GM18505 (cell line): ENCODE results near the gene NLRP10.

Experiments used
- ATAC-seq: cut with Tn5 transposase; IDR thresholded peaks from one replicate; pipeline ENCODE4 v1.9.1; 2021; ENCODE audit not compliant: unreplicated experiment
- POLR2A ChIP-seq: IDR thresholded peaks from 4 replicates; pipeline ENCODE4 v1.6.1; 2011; ENCODE audit warnings: borderline replicate concordance; ENCODE audit not compliant: insufficient read depth, insufficient read length; ENCODE audit errors: extremely low read depth

Gene NLRP10, protein sequence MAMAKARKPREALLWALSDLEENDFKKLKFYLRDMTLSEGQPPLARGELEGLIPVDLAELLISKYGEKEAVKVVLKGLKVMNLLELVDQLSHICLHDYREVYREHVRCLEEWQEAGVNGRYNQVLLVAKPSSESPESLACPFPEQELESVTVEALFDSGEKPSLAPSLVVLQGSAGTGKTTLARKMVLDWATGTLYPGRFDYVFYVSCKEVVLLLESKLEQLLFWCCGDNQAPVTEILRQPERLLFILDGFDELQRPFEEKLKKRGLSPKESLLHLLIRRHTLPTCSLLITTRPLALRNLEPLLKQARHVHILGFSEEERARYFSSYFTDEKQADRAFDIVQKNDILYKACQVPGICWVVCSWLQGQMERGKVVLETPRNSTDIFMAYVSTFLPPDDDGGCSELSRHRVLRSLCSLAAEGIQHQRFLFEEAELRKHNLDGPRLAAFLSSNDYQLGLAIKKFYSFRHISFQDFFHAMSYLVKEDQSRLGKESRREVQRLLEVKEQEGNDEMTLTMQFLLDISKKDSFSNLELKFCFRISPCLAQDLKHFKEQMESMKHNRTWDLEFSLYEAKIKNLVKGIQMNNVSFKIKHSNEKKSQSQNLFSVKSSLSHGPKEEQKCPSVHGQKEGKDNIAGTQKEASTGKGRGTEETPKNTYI

DNA sequence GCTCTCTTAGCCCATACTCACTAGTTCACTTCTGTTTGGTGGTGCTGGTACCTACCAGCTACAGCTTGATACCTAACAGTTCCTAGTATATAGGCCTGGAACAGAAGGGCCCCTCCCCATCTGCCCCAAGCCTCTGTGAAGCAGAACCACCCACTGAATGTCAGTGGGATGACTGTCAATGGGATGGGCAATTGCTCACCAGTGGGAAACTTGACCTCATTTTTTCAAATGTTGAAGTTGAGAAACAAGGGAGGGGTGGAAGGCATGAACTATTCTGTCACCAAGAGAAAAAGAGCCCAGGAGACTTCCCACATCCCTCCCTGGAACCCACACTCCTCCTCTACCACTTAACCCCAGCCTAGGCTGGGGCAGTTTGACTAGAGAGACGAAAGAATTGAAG is at the start of gene NLRP10:
TSS of gene NLRP10 (minus strand) at position 62 of the 400 bp plus-strand sequence. CDS start 1,952 bp downstream, outside the sequence.
- no peak for ATAC-seq
- TF ChIP-seq POLR2A: no peak

DNA sequence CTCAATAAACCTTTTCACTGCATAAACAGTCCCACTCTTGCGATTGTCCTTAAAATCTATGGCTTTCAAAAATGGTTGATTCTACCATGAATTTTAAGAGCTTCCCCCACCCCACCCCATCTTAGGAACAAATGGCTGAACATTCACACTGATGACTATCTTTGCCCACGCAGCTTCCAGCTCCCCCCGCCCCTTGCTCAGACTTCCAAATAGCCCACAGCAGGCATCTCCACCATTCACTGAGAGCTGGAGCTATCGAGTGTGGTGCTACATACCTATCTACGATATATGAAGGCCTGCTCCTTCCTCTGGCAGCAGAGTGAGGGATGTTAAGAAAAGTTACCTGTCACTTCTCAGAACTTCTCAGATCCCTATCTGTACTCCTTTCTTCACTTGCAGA is 48.6 kb upstream of the NLRP10 start:
- no peak for TF ChIP-seq POLR2A
- no peak for ATAC-seq

DNA sequence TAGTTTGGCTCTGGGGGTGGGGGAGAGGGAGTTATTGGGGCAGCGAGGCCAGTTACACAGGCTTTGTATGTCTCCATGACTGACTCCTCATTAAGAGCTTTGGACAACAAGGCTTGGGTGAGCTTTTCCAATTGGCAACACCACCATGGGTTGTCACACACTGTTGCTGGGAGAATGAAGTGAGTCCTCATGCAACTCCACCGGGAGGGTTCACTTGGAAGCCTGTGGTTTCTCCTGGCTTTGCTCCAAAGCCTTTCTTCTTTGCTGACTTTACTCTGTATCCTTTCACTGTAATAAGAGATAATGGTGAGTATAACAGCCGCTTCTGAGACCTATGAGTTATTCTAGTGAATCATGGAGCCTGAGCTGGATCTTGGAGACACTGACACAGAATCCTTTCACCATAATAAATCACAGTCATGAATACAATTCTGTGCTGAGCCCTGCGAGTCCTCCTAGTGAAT is 46.8 kb upstream of the NLRP10 start:
- TF ChIP-seq POLR2A: no peak
- ATAC-seq: no peak

DNA sequence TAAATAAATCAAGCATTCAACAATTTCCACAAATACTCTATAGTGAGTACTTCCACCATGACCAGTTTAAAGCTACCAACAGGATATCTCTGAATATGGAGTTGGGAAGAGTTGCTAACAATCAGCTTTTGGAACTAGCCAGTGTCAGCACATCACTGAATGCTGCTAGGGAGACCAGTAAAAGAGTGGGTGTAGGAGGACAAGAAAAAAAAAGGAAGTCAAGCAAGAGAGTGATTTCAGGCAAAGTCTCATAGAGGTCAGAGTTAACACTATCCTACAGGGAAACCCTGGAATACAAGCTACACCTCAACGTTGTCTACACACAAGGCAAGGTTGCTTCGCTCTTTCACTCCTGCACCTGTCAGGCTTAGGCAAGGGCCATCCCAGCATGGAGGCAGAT is 46.1 kb upstream of the NLRP10 start:
- TF ChIP-seq POLR2A: no peak
- ATAC-seq: no peak

DNA sequence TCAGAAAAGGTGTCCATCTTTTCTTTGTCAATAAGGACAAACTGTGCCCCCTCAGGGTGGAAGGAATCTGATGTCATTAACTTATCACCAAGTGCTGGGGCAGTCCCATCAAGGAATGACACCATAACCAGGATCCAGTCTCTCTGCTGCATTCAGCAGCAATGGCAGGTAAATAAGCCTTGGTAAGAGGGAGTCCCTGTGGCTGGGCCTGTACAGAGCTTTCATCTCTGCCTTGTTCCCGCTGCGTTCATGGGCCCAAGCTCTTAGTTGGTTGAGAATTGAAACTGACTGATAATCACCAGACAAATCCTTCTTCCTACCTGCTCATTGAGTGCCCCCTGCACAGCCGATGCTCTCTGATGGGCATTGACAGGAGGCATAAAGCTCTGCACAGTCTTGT is 44.6 kb upstream of the NLRP10 start:
- TF ChIP-seq POLR2A: no peak
- no peak for ATAC-seq

DNA sequence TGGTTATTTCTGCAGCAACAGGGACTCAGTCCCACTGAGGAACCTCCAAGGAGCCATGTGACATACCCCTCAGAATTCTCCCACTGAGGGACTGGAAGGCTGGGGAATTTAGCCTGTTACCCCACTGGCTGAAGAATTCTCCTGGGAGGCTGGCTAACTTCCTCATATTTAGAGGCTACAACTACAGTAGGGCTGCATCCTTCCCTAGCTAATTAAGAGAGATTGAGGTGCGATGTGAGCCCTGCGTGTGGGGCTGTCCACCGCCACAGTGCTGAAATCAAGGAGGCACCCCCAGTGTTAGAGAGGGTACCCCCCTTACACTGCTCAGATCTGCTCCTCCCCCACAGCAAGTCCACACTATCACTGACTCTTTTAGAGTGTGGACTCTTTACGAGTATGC is 43.0 kb upstream of the NLRP10 start:
- no peak for TF ChIP-seq POLR2A
- no peak for ATAC-seq

DNA sequence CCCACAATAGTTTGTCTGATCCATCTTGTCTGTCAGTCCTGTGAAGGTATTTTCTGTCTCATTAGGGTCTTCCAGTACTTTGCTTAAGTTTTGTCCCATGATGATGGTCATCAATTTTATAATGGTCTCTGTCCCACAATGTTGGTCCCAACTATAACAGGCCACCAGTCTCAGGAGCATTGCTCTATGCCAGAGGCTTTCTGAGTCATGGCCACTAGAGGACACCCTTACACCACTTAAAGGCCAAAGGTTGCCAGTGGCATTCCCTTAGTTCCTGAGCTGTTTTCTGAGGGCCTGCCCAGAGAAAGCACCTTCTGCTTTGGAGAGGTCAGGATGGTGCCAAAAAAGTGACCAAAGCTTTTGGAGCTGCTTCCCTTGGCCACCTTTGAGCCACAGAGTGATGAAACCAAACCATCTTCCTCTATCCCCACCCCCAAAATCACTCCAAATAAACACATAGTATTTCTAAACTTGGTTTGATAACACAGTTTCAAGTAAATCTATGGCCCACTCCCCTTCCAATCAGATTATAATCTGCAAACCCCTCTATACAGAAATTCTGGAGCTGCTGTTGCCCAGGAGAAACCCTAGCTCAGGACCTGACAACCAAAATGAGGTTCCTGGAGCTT is 41.2 kb upstream of the NLRP10 start:
- TF ChIP-seq POLR2A: no peak
- ATAC-seq: no peak

DNA sequence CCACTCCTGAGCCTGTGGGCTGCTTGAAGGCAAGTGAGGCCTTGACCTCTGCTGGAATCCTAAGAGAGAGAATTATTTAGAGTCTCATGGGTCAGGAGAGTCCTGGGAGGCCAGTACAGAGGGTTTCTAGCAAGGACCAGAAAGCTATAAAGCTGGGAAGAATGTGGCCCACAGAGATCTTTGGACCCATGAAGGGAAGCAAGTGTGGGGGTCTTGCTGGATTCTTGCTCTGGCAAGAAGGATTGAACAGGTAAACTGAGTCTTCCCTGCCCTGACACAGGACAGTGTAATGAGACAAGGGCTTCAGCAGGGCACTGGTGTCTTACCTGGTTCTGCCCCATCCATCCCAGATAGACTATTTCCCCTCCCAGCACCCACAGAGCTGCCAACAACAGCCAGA is 40.3 kb upstream of the NLRP10 start:
- no peak for TF ChIP-seq POLR2A

DNA sequence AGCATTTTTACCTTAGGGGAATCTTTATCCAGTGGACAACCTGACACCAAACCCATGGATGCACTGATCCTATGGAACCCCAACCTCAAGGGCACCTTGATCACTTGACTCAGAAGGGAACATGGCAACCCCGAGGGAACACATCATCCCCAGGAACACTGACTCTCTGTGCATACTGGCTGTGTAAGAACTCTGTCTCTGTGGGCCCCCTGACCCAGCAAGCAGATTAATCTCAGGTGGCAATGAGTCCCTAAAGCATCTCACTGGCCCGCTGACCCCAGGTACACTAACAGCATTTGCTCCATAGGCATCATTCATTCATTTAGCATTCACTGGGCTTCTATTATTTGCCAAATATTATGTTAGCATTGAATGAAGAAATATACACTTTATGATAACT is 38.8 kb upstream of the NLRP10 start:
- ATAC-seq: no peak
- no peak for TF ChIP-seq POLR2A

More for the DNA sequence above, 40.3 kb upstream of the NLRP10 start:
- ATAC-seq: no peak

DNA sequence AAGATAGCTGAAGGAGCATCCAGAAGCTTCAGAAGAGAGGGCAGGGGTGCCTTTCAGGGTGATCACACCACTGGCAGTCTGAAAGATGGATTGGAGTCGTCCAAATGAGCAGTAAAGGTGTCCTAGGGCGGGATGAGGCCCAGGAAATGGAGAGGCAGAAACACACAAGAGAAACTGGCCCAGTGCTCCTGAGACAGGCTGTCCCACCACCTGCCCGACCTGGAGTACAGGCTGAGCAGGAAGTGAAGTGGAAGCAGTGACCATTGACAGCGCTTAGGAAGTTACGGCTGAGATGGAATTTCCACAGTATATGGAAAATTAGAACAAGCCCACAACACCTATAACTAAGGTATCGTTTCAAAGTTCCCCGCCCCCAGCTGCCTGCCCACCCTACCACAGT is 37.9 kb upstream of the NLRP10 start:
- no peak for TF ChIP-seq POLR2A
- no peak for ATAC-seq

DNA sequence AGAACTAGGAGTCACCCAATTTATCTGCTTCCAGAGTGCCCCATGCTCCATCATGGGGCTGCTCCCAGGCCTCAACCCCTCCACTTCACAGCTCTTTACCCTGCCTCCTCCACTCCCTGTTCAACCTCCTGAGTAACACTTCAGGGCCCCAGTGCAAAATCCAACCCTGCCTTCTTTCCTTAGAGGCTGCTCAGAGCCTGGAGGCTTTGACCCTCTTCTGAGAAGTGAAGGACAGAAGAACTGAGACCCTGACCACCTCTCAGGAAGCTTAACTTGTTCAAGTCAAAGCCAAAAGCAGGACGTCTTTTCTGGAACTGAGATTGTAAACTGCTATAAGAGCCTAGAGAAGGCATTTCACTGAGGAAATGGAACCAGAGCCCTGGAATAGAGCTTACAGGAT is 37.4 kb upstream of the NLRP10 start:
- no peak for ATAC-seq
- TF ChIP-seq POLR2A: no peak

DNA sequence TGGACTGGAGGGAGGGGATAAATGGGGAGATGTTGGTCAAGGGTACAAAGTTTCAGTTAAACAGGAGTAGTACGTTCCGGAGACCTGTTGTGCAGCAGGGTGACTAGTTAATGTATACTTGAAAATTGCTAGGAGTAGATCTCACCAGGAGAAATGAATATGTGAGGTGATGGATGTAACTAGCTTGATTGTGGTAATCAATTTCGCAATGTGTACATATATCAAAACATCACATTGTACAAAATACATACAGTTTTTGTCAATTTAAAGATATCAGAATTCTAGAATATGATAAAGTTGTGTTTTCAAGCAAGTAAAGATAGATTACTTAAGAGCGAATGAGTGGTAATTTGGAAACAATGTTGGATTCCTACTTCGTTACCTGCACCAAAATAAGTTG is 35.1 kb upstream of the NLRP10 start:
- no peak for ATAC-seq
- TF ChIP-seq POLR2A: no peak

DNA sequence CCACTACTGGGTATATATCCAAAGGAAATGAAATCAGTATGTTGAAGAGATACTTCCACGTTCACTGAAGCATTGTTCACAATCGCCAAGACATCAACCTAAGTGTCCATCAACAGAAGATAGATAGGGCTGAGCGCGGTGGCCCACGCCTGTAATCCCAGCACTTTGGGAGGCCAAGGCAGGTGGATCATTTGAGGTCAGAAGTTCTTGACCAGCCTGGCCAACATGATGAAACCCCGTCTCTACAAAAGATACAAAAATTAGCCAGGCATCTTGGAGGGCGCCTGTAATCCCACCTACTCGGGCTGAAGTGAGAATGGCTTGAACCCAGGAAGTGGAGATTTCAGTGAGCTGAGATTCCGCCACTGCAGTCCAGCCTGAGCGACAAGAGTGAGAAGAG is 34.5 kb upstream of the NLRP10 start:
- ATAC-seq: no peak

More for the DNA sequence above, 34.5 kb upstream of the NLRP10 start:
- no peak for TF ChIP-seq POLR2A
